DND-41 (cell line): ENCODE data around the gene SPATA4.

Source experiments
- ATAC-seq: fragments of 200-7000 bp; cut with Tn5 transposase; 3 replicates; pipeline ENCODE4 v1.9.1; 2021; ENCODE audit warnings: low read depth; ENCODE audit not compliant: insufficient read depth
- DNase-seq: peaks from one replicate; pipeline ENCODE4 v3.0.0-alpha.2; 2020
- H2AFZ ChIP-seq: 2 replicates; pipeline ENCODE4 v1.6.0; 2012; ENCODE audit warnings: low read depth, low read length
- H3K27ac ChIP-seq: 2 replicates; pipeline ENCODE4 v1.5.1; 2012; ENCODE audit warnings: low read length, inconsistent platforms
- H3K27me3 ChIP-seq: fragments of 200-600 bp; sonication (generic); 2 replicates; pipeline ENCODE4 v1.6.0; 2012; ENCODE audit warnings: low read length, mild to moderate bottlenecking, inconsistent platforms; ENCODE audit not compliant: insufficient read depth, poor library complexity
- H3K36me3 ChIP-seq: 2 replicates; pipeline ENCODE4 v1.5.1; 2012; ENCODE audit warnings: low read length, inconsistent platforms; ENCODE audit not compliant: insufficient read depth
- H3K4me1 ChIP-seq: 2 replicates; pipeline ENCODE4 v1.5.1; 2012; ENCODE audit warnings: mild to moderate bottlenecking, low read length; ENCODE audit not compliant: insufficient read depth
- H3K4me2 ChIP-seq: 2 replicates; pipeline ENCODE4 v1.6.0; 2012; ENCODE audit warnings: mild to moderate bottlenecking, moderate library complexity, low read length, inconsistent platforms; ENCODE audit not compliant: insufficient read depth
- H3K4me3 ChIP-seq, 2 experiments: fragments of 200-600 bp in 1 of 2; shearing (Covaris generic) in 1 of 2; 2 replicates each; pipeline ENCODE4 v1.5.1; 2012 to 2016; ENCODE audit warnings: inconsistent platforms in 2 of 2, low read length in 2 of 2, mild to moderate bottlenecking in 2 of 2, low read depth in 1 of 2, moderate library complexity in 1 of 2
- H3K79me2 ChIP-seq: 2 replicates; pipeline ENCODE4 v1.6.0; 2012; ENCODE audit warnings: low read length, inconsistent platforms; ENCODE audit not compliant: insufficient read depth
- H3K9ac ChIP-seq: 2 replicates; pipeline ENCODE4 v1.6.0; 2012; ENCODE audit warnings: low read depth, mild to moderate bottlenecking, inconsistent platforms, low read length, moderate library complexity
- H3K9me3 ChIP-seq: 2 replicates; pipeline ENCODE4 v1.5.1; 2012; ENCODE audit warnings: low read length, moderate library complexity, mild to moderate bottlenecking, inconsistent platforms; ENCODE audit not compliant: insufficient read depth, severe bottlenecking
- H4K20me1 ChIP-seq: 2 replicates; pipeline ENCODE4 v1.6.0; 2012; ENCODE audit warnings: low read length; ENCODE audit not compliant: insufficient read depth
- CTCF ChIP-seq: IDR thresholded peaks from 2 replicates; pipeline ENCODE4 v1.5.1; 2012; ENCODE audit warnings: borderline replicate concordance, low read length, moderate library complexity, mild to moderate bottlenecking; ENCODE audit not compliant: poor library complexity, severe bottlenecking; ENCODE audit errors: extremely low read depth
- EZH2 ChIP-seq: IDR thresholded peaks from 3 replicates; pipeline ENCODE4 v1.6.1; 2012; ENCODE audit warnings: borderline replicate concordance, low read depth, mild to moderate bottlenecking, moderate library complexity, low read length, inconsistent platforms; ENCODE audit not compliant: severe bottlenecking

The SPATA4 gene

GRCh38 chr4:176156656-176157055 lies 38.7 kb downstream of the SPATA4 start:
- no peaks in the 10 kb centered on the region for H3K36me3 ChIP-seq
- H3K27ac ChIP-seq = no peak overlapping the region
- no peaks in the 10 kb centered on the region for H3K4me1 ChIP-seq
- no peaks in the 10 kb centered on the region for H4K20me1 ChIP-seq
- no peak overlapping the region for H3K4me3 ChIP-seq
- no peak for TF ChIP-seq EZH2
- no peak for TF ChIP-seq CTCF
- no peaks in the 10 kb centered on the region for H3K79me2 ChIP-seq
- no peaks in the 10 kb centered on the region for H3K27me3 ChIP-seq
- no peaks in the 10 kb centered on the region for H3K9me3 ChIP-seq
- H3K4me2 ChIP-seq = no peak overlapping the region
- no peak overlapping the region for H2AFZ ChIP-seq
- no peak for DNase-seq
- ATAC-seq = no peak
- no peak overlapping the region for H3K9ac ChIP-seq

- no peak overlapping the region for H3K27ac ChIP-seq
- H3K27me3 ChIP-seq = no peaks in the 10 kb centered on the region
- DNase-seq = no peak
- H3K79me2 ChIP-seq = no peaks in the 10 kb centered on the region
- H4K20me1 ChIP-seq = no peaks in the 10 kb centered on the region
- H3K4me1 ChIP-seq = no peaks in the 10 kb centered on the region
- no peaks in the 10 kb centered on the region for H3K36me3 ChIP-seq
- H2AFZ ChIP-seq = no peak overlapping the region
- no peak overlapping the region for H3K4me3 ChIP-seq
- no peak for TF ChIP-seq CTCF
- no peak for TF ChIP-seq EZH2
- no peaks in the 10 kb centered on the region for H3K9me3 ChIP-seq
- no peak for ATAC-seq
- H3K4me2 ChIP-seq = no peak overlapping the region
- no peak overlapping the region for H3K9ac ChIP-seq
Measured at GRCh38 chr4:176153124-176153523, 42.3 kb downstream of the SPATA4 start.

GRCh38 chr4:176150704-176151103 lies 44.7 kb downstream of the SPATA4 start:
- no peaks in the 10 kb centered on the region for H3K27me3 ChIP-seq
- TF ChIP-seq EZH2 (no peak), CTCF (no peak)
- H3K36me3 ChIP-seq = no peaks in the 10 kb centered on the region
- no peak overlapping the region for H3K9ac ChIP-seq
- no peaks in the 10 kb centered on the region for H4K20me1 ChIP-seq
- no peaks in the 10 kb centered on the region for H3K79me2 ChIP-seq
- no peaks in the 10 kb centered on the region for H3K4me1 ChIP-seq
- no peak overlapping the region for H2AFZ ChIP-seq
- no peak overlapping the region for H3K27ac ChIP-seq
- DNase-seq (no peak), ATAC-seq (no peak)
- H3K9me3 ChIP-seq = no peaks in the 10 kb centered on the region
- H3K4me2 ChIP-seq = no peak overlapping the region
- no peak overlapping the region for H3K4me3 ChIP-seq

- Histone ChIP-seq H3K79me2 (no peaks in the 10 kb centered on the region), H3K36me3 (no peaks in the 10 kb centered on the region), H3K9ac (no peak overlapping the region), H4K20me1 (no peaks in the 10 kb centered on the region), H3K9me3 (no peaks in the 10 kb centered on the region), H3K27ac (no peak overlapping the region), H2AFZ (no peak overlapping the region), H3K4me1 (no peaks in the 10 kb centered on the region), H3K27me3 (no peaks in the 10 kb centered on the region), H3K4me3 (no peak overlapping the region), H3K4me2 (no peak overlapping the region)
- ATAC-seq = no peak
- no peak for TF ChIP-seq EZH2
- peak; percentile 24 for TF ChIP-seq CTCF
- DNase-seq = no peak
Measured at GRCh38 chr4:176150356-176150682, 45.1 kb downstream of the SPATA4 start.
